ENCODE results near the gene CGB7.

DNA sequence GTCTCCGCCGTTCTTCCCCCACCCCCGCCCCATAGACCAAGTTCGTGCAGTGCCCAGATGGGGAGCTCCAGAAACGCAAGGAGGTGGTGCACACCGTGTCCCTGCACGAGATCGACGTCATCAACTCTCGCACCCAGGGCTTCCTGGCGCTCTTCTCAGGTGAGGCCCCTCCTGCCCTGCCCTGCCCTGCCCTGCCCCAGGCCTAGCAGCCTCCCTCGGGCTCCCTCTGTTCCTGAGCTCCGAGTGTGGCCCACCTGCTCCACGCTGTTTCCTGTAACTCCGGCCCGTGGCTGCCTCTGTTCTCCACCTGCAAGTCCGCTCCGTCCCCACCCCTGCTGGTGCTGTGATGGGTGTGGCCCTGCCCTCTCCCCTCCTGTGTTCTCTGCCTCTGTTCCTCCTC is 47.1 kb downstream of the CGB7 start:
- TF ChIP-seq, protein P1, sequence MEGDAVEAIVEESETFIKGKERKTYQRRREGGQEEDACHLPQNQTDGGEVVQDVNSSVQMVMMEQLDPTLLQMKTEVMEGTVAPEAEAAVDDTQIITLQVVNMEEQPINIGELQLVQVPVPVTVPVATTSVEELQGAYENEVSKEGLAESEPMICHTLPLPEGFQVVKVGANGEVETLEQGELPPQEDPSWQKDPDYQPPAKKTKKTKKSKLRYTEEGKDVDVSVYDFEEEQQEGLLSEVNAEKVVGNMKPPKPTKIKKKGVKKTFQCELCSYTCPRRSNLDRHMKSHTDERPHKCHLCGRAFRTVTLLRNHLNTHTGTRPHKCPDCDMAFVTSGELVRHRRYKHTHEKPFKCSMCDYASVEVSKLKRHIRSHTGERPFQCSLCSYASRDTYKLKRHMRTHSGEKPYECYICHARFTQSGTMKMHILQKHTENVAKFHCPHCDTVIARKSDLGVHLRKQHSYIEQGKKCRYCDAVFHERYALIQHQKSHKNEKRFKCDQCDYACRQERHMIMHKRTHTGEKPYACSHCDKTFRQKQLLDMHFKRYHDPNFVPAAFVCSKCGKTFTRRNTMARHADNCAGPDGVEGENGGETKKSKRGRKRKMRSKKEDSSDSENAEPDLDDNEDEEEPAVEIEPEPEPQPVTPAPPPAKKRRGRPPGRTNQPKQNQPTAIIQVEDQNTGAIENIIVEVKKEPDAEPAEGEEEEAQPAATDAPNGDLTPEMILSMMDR (conservative IDR thresholded peaks at IDR 0.05; ENCODE audit: low read depth in 2 of 2), result no peak
- TF ChIP-seq EZH2 (IDR thresholded peaks at IDR 0.05; ENCODE audit: low read depth, unreplicated experiment), result no peak
- TF ChIP-seq, protein P2, sequence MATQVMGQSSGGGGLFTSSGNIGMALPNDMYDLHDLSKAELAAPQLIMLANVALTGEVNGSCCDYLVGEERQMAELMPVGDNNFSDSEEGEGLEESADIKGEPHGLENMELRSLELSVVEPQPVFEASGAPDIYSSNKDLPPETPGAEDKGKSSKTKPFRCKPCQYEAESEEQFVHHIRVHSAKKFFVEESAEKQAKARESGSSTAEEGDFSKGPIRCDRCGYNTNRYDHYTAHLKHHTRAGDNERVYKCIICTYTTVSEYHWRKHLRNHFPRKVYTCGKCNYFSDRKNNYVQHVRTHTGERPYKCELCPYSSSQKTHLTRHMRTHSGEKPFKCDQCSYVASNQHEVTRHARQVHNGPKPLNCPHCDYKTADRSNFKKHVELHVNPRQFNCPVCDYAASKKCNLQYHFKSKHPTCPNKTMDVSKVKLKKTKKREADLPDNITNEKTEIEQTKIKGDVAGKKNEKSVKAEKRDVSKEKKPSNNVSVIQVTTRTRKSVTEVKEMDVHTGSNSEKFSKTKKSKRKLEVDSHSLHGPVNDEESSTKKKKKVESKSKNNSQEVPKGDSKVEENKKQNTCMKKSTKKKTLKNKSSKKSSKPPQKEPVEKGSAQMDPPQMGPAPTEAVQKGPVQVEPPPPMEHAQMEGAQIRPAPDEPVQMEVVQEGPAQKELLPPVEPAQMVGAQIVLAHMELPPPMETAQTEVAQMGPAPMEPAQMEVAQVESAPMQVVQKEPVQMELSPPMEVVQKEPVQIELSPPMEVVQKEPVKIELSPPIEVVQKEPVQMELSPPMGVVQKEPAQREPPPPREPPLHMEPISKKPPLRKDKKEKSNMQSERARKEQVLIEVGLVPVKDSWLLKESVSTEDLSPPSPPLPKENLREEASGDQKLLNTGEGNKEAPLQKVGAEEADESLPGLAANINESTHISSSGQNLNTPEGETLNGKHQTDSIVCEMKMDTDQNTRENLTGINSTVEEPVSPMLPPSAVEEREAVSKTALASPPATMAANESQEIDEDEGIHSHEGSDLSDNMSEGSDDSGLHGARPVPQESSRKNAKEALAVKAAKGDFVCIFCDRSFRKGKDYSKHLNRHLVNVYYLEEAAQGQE (IDR thresholded peaks at IDR 0.05; ENCODE audit: unreplicated experiment), result no peak
- TF ChIP-seq ZNF331 (CRISPR knock-in tag; IDR thresholded peaks at IDR 0.05; ENCODE audit: low read depth), result no peak
- TF ChIP-seq EZH2phosphoT487 (IDR thresholded peaks at IDR 0.05; ENCODE audit: unreplicated experiment), result no peak
- no peak for TF ChIP-seq JUNB (IDR thresholded peaks at IDR 0.05; ENCODE audit: unreplicated experiment)

All from GM23338 (cell line).